Gastroesophageal sphincter (tissue), 4 donors: ENCODE data around the gene TMEM100. TPM values are rescaled to one million over a fixed set of nuclear protein-coding genes. Genes with fewer than 3 reads are reported as not detected.

Source experiments
- ATAC-seq: fragments of 150-250 bp; one replicate; pipeline ENCODE4 v1.9.1; 2016; ENCODE audit warnings: mild to moderate bottlenecking, moderate library complexity
- H3K27ac ChIP-seq, 4 donors: fragments of 200-600 bp; sonication (generic) in 3 of 4; 1 replicate in 3 of 4; 2 replicates in 1 of 4; pipeline ENCODE4 v1.5.1; 2016 to 2019
- H3K27me3 ChIP-seq: fragments of 200-600 bp; sonication (generic); one replicate; pipeline ENCODE4 v1.5.1; 2019
- H3K36me3 ChIP-seq, 2 donors: fragments of 200-600 bp; sonication (generic); one replicate each; pipeline ENCODE4 v1.5.1; 2019; ENCODE audit warnings: control low read depth in 1 of 2
- H3K4me1 ChIP-seq, 3 donors: fragments of 200-600 bp; sonication (generic); 1 replicate in 2 of 3; 2 replicates in 1 of 3; pipeline ENCODE4 v1.5.1; 2016 to 2019; ENCODE audit warnings: control low read depth in 2 of 3
- H3K4me3 ChIP-seq, 2 donors: fragments of 200-600 bp; sonication (generic); one replicate each; pipeline ENCODE4 v1.5.1; 2019; ENCODE audit warnings: mild to moderate bottlenecking in 1 of 2, moderate library complexity in 1 of 2
- H3K9me3 ChIP-seq, 3 donors: fragments of 200-600 bp; sonication (generic); one replicate each; pipeline ENCODE4 v1.5.1; 2017 to 2019; ENCODE audit warnings: control low read depth in 2 of 3
- CTCF ChIP-seq, 4 experiments: fragments of 200-600 bp in 2 of 4; fragments of 450-650 bp in 2 of 4; sonication (generic) in 1 of 4; IDR thresholded peaks; one replicate each; pipeline ENCODE4 v1.5.1; 2017 to 2019; ENCODE audit warnings: antibody characterized with exemption in 4 of 4, mild to moderate bottlenecking in 2 of 4, moderate library complexity in 2 of 4
- EP300 ChIP-seq: sonication (generic); formaldehyde crosslinking; IDR thresholded peaks from one replicate; pipeline ENCODE4 v1.6.1; 2017; ENCODE audit warnings: antibody characterized with exemption, mild to moderate bottlenecking
- POLR2A ChIP-seq, 2 donors: fragments of 450-650 bp; IDR thresholded peaks; one replicate each; pipeline ENCODE4 v1.6.1; 2017; ENCODE audit warnings: antibody characterized with exemption in 2 of 2, mild to moderate bottlenecking in 2 of 2, moderate library complexity in 1 of 2
- POLR2AphosphoS5 ChIP-seq: sonication (generic); formaldehyde crosslinking; IDR thresholded peaks from one replicate; pipeline ENCODE4 v1.6.1; 2017; ENCODE audit warnings: antibody characterized with exemption
- WGBS, 2 donors: methylation state at CpG; one replicate each; pipeline ENCODE4 v1.1.5; 2018; ENCODE audit warnings: low coverage in 1 of 2; 5-methylcytosine and 5-hydroxymethylcytosine counted together
- total RNA-seq, 4 donors: library from RNA; depleted of rRNA; stranded (reverse); fragments of >200 nt; gene quantifications; one replicate each; pipeline ENCODE4 v1.1.0, GENCODE V29; 2016

The TMEM100 gene
- total RNA-seq, 4 donors from 2014 or later: 3.7 to 63.8 (median 10.4) TPM

- ATAC-seq: no peak
- 93 to 94% methylated on average over 3 to 7 of the region's 7 CpGs for WGBS, 2 donors
- Histone ChIP-seq H3K36me3 (no peaks in the 10 kb centered on the region), H3K4me3 (no peak overlapping the region), H3K27ac (no peak overlapping the region), H3K4me1 (peaks cover 0 to 33% (median 3%) of the 10 kb centered on the region in 3 donors), H3K27me3 (no peaks in the 10 kb centered on the region), H3K9me3 (no peaks in the 10 kb centered on the region)
- TF ChIP-seq POLR2AphosphoS5: no peak
- no peak for TF ChIP-seq CTCF (IDR thresholded peaks at IDR 0.05)
- TF ChIP-seq POLR2A (IDR thresholded peaks at IDR 0.05): no peak
- TF ChIP-seq EP300: no peak
Measured at GRCh38 chr17:55709440-55709839, 13.2 kb downstream of the TMEM100 start.

GRCh38 chr17:55708175-55708974 is 14.3 kb downstream of the TMEM100 start:
- Histone ChIP-seq H3K36me3 (no peaks in the 10 kb centered on the region), H3K4me3 (no peak overlapping the region), H3K27me3 (no peaks in the 10 kb centered on the region), H3K4me1 (peaks cover 0 to 33% (median 3%) of the 10 kb centered on the region in 3 donors), H3K9me3 (no peaks in the 10 kb centered on the region), H3K27ac (no peak overlapping the region)
- TF ChIP-seq POLR2AphosphoS5 (no peak), EP300 (no peak), CTCF (IDR thresholded peaks at IDR 0.05) (no peak), POLR2A (IDR thresholded peaks at IDR 0.05) (no peak)
- no peak for ATAC-seq
- 46 to 53% methylated on average over 2 to 8 of the region's 8 CpGs for WGBS, 2 donors

- H3K4me1 ChIP-seq: peaks cover 0 to 33% (median 3%) of the 10 kb centered on the region in 3 donors
- no peaks in the 10 kb centered on the region for H3K36me3 ChIP-seq
- no peaks in the 10 kb centered on the region for H3K27me3 ChIP-seq
- H3K4me3 ChIP-seq: no peak overlapping the region
- 28 to 65% methylated on average over 6 to 9 of the region's 11 CpGs for WGBS, 2 donors
- peak; percentile 69 for ATAC-seq
- H3K9me3 ChIP-seq: no peaks in the 10 kb centered on the region
- peak overlapping the region in 1 of 4 donors; percentile 21 for H3K27ac ChIP-seq
- no peak for TF ChIP-seq CTCF (IDR thresholded peaks at IDR 0.05)
- TF ChIP-seq EP300: no peak
- TF ChIP-seq POLR2A (IDR thresholded peaks at IDR 0.05): no peak
- TF ChIP-seq POLR2AphosphoS5: no peak
Measured at GRCh38 chr17:55706808-55707773, 15.6 kb downstream of the TMEM100 start.

GRCh38 chr17:55705847-55706246 is 16.8 kb downstream of the TMEM100 start:
- Histone ChIP-seq H3K9me3 (no peaks in the 10 kb centered on the region), H3K4me3 (no peak overlapping the region), H3K27me3 (no peaks in the 10 kb centered on the region), H3K27ac (no peak overlapping the region), H3K4me1 (peaks cover 0 to 30% (median 3%) of the 10 kb centered on the region in 3 donors), H3K36me3 (no peaks in the 10 kb centered on the region)
- TF ChIP-seq POLR2AphosphoS5 (no peak), CTCF (IDR thresholded peaks at IDR 0.05) (no peak), POLR2A (IDR thresholded peaks at IDR 0.05) (no peak), EP300 (no peak)
- ATAC-seq: no peak
